WTC11 (cell line): Measurements from ENCODE around the gene ZEB1. TPM values are rescaled to one million over a fixed set of nuclear protein-coding genes. Genes with fewer than 3 reads are reported as not detected.

ENCODE experiments used
- ATAC-seq: fragments of 200-7000 bp; cut with Tn5 transposase; 2 replicates; pipeline ENCODE4 v1.10.0; 2021; ENCODE audit warnings: mild to moderate bottlenecking, moderate library complexity
- CTCF ChIA-PET: fragments of 300-600 bp; sonication (Branson Sonifier 250); formaldehyde crosslinking; loops from one replicate; lab custom pipeline; 2021; ENCODE audit warnings: antibody characterized with exemption; lab: Charles Lee
- POLR2A ChIA-PET: fragments of 350-600 bp; sonication (Branson Sonifier 250); formaldehyde crosslinking; loops from one replicate; lab custom pipeline; 2021; ENCODE audit warnings: antibody characterized with exemption; lab: Charles Lee
- DNase-seq: peaks from one replicate; pipeline ENCODE4 v3.0.0; 2021; ENCODE audit warnings: low spot score
- H3K27ac Mint-ChIP-seq: 2 replicates; pipeline ENCODE4 v1.8.0; 2021; ENCODE audit warnings: mixed read lengths
- H3K27me3 Mint-ChIP-seq: 2 replicates; pipeline ENCODE4 v1.8.0; 2021; ENCODE audit warnings: low read depth, mild to moderate bottlenecking, moderate library complexity, mixed read lengths
- H3K36me3 Mint-ChIP-seq: 2 replicates; pipeline ENCODE4 v1.8.0; 2021; ENCODE audit warnings: mixed read lengths
- H3K4me1 Mint-ChIP-seq: 2 replicates; pipeline ENCODE4 v1.8.0; 2022; ENCODE audit warnings: mixed read lengths
- H3K4me3 Mint-ChIP-seq: 2 replicates; pipeline ENCODE4 v1.8.0; 2021; ENCODE audit warnings: mild to moderate bottlenecking, moderate library complexity, mixed read lengths
- H3K9me3 Mint-ChIP-seq: 2 replicates; pipeline ENCODE4 v1.8.0; 2021; ENCODE audit warnings: mixed read lengths
- AFF4 ChIP-seq: sonication (generic); formaldehyde crosslinking; IDR thresholded peaks from 2 replicates; pipeline ENCODE4 v1.8.1; 2023; ENCODE audit warnings: mild to moderate bottlenecking, missing genetic modification reagents, borderline replicate concordance
- ARID4B ChIP-seq: sonication (generic); formaldehyde crosslinking; IDR thresholded peaks from 2 replicates; pipeline ENCODE4 v1.8.0; 2023; ENCODE audit warnings: missing genetic modification reagents, mild to moderate bottlenecking, borderline replicate concordance
- E2F4 ChIP-seq: sonication (generic); formaldehyde crosslinking; IDR thresholded peaks from 2 replicates; pipeline ENCODE4 v1.8.1; 2022; ENCODE audit warnings: low read depth, mild to moderate bottlenecking, moderate library complexity, missing genetic modification reagents, borderline replicate concordance
- ETV6 ChIP-seq: sonication (generic); formaldehyde crosslinking; IDR thresholded peaks from 2 replicates; pipeline ENCODE4 v1.8.1; 2022; ENCODE audit warnings: mild to moderate bottlenecking, missing genetic modification reagents
- JUN ChIP-seq: sonication (generic); formaldehyde crosslinking; IDR thresholded peaks from 2 replicates; pipeline ENCODE4 v1.8.0; 2023; ENCODE audit warnings: mild to moderate bottlenecking, missing genetic modification reagents
- MLX ChIP-seq: sonication (generic); formaldehyde crosslinking; IDR thresholded peaks from 2 replicates; pipeline ENCODE4 v1.8.1; 2023; ENCODE audit warnings: mild to moderate bottlenecking, missing genetic modification reagents, moderate library complexity
- NFE2L1 ChIP-seq: sonication (generic); formaldehyde crosslinking; IDR thresholded peaks from 2 replicates; pipeline ENCODE4 v1.8.1; 2023; ENCODE audit warnings: missing genetic modification reagents
- NR3C1 ChIP-seq: sonication (generic); formaldehyde crosslinking; conservative IDR thresholded peaks from 2 replicates; pipeline ENCODE4 v1.8.1; 2023; ENCODE audit warnings: low read depth, mild to moderate bottlenecking, missing genetic modification reagents
- SMAD4 ChIP-seq: sonication (generic); formaldehyde crosslinking; IDR thresholded peaks from 2 replicates; pipeline ENCODE4 v1.8.0; 2022; ENCODE audit warnings: mild to moderate bottlenecking, missing genetic modification reagents
- TEAD4 ChIP-seq: sonication (generic); formaldehyde crosslinking; IDR thresholded peaks from 2 replicates; pipeline ENCODE4 v1.8.0; 2022; ENCODE audit warnings: mild to moderate bottlenecking, missing genetic modification reagents
- TP53 ChIP-seq: sonication (generic); formaldehyde crosslinking; IDR thresholded peaks from 2 replicates; pipeline ENCODE4 v1.8.1; 2023; ENCODE audit warnings: mild to moderate bottlenecking, missing genetic modification reagents
- ZNF317 ChIP-seq: sonication (generic); formaldehyde crosslinking; IDR thresholded peaks from 2 replicates; pipeline ENCODE4 v1.8.1; 2023; ENCODE audit warnings: low read depth, mild to moderate bottlenecking, moderate library complexity, missing genetic modification reagents, borderline replicate concordance
- ZNF396 ChIP-seq: fragments of 250-450 bp; sonication (Bioruptor Pico); IDR thresholded peaks from 2 replicates; pipeline ENCODE4 v1.8.0; 2021; ENCODE audit warnings: mild to moderate bottlenecking, moderate library complexity, borderline replicate concordance
- ZNF425 ChIP-seq: fragments of 250-450 bp; sonication (Bioruptor Pico); conservative IDR thresholded peaks from 2 replicates; pipeline ENCODE4 v1.9.0; 2021; ENCODE audit warnings: mild to moderate bottlenecking
- total RNA-seq: library from RNA; stranded (reverse); gene quantifications from 3 replicates; pipeline ENCODE4 v1.2.3, GENCODE V29; 2021

ZEB1 gene
- total RNA-seq, 1 experiment from 2014 or later = 0.39 TPM

GRCh38 chr10:31340343-31340742, 21.3 kb downstream of the ZEB1 start (continued):
- TF ChIP-seq E2F4 (CRISPR knock-in tag) = no peak
- no peak for TF ChIP-seq ARID4B (CRISPR knock-in tag)
- no peak for TF ChIP-seq NR3C1 (CRISPR knock-in tag)
- TF ChIP-seq, all 79 proteins: peak for 0

- no peaks in the 10 kb centered on the region for H3K36me3 Mint-ChIP-seq
- CTCF ChIA-PET = no interaction called here
- POLR2A ChIA-PET = no interaction called here
- DNase-seq (no peak), ATAC-seq (no peak)
- no peak for TF ChIP-seq ETV6 (CRISPR knock-in tag)
- no peak for TF ChIP-seq TP53 (CRISPR knock-in tag)
- no peak for TF ChIP-seq ZNF425 (CRISPR knock-in tag)
- TF ChIP-seq ZNF396 (CRISPR knock-in tag) = no peak
- no peak for TF ChIP-seq JUN
- H3K27ac Mint-ChIP-seq = no peak overlapping the region
- H3K4me1 Mint-ChIP-seq = peaks cover 4% of the 10 kb centered on the region
- no peaks in the 10 kb centered on the region for H3K27me3 Mint-ChIP-seq
- no peaks in the 10 kb centered on the region for H3K9me3 Mint-ChIP-seq
- H3K4me3 Mint-ChIP-seq = no peak overlapping the region
Observed at GRCh38 chr10:31341552-31341951, 22.5 kb downstream of the ZEB1 start.

GRCh38 chr10:31343009-31343408, 24.0 kb downstream of the ZEB1 start:
- DNase-seq (no peak), ATAC-seq (no peak)
- no peak overlapping the region for H3K4me3 Mint-ChIP-seq
- H3K27ac Mint-ChIP-seq = no peak overlapping the region
- ChIA-PET POLR2A (no interaction called here), CTCF (interaction anchor here (0.9 kb wide), 1 partner anchor 126 kb away, joined by 3 read pairs; no protein-coding TSS in a partner anchor)
- H3K27me3 Mint-ChIP-seq = no peaks in the 10 kb centered on the region
- peaks cover 4% of the 10 kb centered on the region for H3K4me1 Mint-ChIP-seq
- H3K9me3 Mint-ChIP-seq = no peaks in the 10 kb centered on the region
- no peaks in the 10 kb centered on the region for H3K36me3 Mint-ChIP-seq
- TF ChIP-seq TEAD4 (CRISPR knock-in tag) = no peak
- TF ChIP-seq SMAD4 (CRISPR knock-in tag) = no peak
- TF ChIP-seq MLX = no peak
- no peak for TF ChIP-seq NFE2L1
- TF ChIP-seq ZNF317 (CRISPR knock-in tag) = no peak
- no peak for TF ChIP-seq AFF4 (CRISPR knock-in tag)
- no peak for TF ChIP-seq ARID4B (CRISPR knock-in tag)
